CD1c-positive myeloid dendritic cell (primary cell): ENCODE data around the gene KRTAP10-6.
"Not testable (repeated sequence)": the region's sequence is repeated elsewhere in the genome, so short reads cannot be mapped to it uniquely, and the experiment has no call there.

Experiments
- DNase-seq: peaks from one replicate; pipeline ENCODE4 v3.0.0-alpha.2; 2016; ENCODE audit errors: extremely low spot score

KRTAP10-6 gene

DNA sequence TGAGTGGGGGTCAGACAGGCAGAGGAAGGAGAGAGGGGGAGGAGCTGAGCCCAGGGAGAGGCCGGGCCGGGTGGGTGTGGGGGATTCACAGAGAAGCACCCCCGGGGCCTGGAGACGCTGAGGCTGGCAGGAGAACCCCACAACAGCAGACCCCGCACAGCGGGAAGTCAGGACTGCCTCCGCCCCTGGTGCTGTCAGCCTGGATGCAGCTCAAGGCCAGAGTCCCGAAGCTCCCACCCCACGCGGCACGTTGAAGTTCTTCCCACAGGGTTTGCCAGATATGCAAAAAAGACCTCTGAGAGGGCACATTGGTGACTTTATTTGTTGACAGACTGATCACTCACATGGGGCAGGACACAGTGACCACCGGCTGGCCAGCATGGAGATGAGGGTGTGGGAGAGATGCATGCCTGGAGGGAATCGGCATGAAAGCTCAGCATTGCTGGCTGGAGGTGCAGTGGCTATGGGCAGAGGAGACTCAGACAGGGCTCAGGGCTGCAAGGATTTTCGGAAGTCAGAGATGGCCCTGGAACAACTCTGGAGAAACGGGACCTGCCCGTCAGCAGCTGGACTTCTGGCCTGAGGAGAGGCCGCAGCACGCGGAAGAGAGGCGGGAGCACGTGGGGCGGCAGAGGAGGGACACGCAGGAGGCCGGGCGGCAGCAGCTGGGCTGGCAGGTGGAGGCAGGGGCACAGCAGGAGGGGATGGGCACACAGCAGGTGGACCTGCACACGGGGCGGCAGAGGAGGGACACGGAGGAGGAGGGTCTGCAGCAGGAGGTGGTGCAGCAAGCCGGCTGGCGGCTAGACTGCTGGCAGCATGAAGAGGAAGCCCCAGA is 34.6 kb downstream of the KRTAP10-6 start:
- DNase-seq: no peak

DNA sequence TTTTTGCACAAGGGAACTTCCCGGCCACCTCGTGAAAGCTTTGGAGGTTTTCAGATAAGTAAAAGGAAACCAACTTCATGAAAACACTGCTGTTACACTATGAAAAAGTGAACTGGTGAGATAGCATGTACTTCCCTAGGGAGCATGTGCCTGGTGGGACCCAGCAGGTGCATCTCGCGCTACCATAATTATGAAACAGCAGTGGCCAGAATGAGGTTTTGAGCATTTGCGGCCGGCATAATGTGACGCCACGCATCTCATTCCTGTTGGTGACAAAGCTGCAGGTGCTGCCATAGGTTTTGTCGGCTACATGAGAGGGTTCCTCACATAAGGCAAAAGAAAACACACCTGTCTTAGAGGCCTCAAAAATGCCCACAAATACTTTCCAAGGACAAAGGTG is 35.4 kb downstream of the KRTAP10-6 start:
- no peak for DNase-seq

DNA sequence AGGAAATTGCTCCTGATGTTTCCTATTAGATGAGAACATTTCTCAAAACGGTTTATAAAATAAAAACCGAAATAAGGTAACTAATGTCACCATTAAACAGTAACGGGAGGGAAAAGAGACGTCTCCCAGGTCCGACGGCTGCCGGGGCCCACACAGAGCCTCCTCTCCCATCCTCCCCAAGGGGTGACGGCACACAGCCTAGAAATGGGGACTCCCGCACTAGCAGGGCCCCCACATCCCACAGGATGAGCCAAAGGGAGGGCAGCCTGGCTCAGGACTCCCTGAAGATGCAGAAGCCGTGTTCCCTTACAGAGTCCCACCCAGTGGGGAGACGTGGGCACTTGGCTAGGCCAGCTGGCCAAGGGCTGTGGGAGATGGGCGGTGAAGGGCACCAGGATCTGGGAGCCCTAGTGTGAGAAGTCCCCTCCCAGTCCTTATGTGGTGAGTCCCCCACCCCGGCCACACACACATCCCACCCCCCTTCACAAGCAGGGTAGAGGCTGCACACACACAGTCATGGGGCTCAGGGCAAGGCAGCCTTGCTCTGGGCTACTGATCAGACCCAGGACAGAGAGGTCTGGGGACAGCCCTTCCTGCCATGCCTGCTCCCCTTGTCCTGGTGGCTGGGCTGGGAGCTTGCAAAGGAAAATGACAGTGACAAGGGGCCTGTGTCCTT is 37.0 kb downstream of the KRTAP10-6 start:
- no peak for DNase-seq

DNA sequence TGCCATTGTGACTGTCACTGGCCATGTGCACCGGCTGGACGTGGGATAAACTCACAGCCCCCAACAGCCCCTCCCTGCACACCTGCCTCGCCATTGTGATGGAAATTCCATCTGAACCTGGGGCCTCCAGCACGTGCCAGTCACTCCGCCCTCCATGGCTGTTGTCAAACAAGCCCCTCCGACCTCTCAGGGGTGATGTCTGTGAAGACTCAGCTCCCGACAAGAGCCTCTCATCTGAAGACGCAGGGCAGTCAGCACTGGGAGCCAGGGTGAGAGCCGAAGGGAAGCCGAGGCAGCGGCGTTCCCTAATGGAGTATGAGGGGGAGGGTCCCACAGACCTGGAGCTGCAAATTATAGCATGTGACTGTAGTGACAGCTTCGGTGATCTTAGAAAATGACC is 39.6 kb downstream of the KRTAP10-6 start:
- DNase-seq: no peak

DNA sequence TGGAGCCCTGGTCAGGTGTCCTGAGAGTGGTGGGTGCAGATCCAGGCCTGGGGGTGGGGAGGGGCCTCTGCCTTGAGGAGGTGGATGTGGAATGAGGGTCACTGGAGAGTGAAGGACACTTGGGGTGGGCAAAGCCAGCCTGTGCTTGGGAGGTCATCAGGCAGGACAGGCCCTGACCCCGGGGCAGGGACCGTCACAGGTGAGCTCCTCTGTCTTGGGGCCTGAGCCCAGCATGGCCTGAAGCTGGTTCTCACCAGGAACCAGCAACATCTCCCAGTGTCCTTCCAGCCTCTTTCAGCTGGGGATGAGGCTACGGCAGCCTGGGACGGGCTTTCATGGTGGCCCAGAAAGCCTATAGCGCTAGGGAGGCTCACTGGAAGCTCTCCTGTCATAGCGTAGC is 40.2 kb downstream of the KRTAP10-6 start:
- no peak for DNase-seq

DNA sequence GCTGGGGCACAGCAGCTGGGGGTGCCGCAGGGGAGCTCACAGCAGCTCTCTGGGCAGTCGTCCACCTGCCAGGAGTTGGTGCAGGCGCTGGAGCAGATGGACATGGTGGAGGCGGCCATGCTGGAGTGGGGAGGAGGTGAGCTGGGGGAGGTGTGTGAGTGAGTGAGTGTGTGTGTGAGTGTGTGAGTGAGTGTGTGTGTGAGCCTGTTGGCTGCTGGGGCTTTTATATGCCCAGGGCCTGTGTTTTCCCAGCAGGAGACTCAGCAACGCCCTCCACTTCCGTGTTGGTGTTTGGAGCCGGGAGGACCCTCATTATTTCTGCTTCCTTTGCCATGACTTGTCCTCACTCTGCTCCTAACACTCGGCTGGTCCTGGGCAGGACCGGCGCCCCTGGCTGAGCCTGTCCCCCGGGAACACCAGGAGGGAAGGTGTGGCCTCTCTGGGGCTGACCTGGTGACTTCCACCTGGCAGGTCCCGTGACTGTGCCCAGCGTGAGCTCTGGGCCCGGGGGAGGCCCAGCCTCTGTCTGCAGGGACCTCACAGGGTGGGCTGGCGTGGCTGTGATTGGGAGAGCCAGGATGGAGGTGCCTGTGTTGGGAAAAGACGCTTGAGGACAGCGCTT is 40.9 kb downstream of the KRTAP10-6 start, which contains the start of gene KRTAP10-2:
TSS of gene KRTAP10-2 (minus strand) at position 166 of the 622 bp plus-strand sequence. CDS start at position 119, 47 bp downstream.
- no peak for DNase-seq

DNA sequence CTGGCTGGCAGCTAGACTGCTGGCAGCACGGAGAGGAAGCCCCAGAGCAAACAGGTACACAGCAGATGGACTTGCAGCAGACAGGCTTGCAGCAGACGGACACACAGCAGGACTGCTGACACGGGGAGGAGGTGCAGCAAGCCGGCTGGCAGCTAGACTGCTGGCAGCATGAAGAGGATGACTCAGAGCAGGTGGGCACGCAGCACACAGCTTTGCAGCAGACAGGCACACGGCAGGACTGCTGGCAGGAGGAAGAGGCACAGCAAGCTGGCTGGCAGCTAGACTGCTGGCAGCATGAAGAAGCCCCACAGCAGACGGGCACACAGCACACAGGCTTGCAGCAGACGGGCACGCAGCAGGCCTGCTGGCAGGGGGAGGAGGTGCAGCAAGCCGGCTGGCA is 41.5 kb downstream of the KRTAP10-6 start:
- no peak for DNase-seq

DNA sequence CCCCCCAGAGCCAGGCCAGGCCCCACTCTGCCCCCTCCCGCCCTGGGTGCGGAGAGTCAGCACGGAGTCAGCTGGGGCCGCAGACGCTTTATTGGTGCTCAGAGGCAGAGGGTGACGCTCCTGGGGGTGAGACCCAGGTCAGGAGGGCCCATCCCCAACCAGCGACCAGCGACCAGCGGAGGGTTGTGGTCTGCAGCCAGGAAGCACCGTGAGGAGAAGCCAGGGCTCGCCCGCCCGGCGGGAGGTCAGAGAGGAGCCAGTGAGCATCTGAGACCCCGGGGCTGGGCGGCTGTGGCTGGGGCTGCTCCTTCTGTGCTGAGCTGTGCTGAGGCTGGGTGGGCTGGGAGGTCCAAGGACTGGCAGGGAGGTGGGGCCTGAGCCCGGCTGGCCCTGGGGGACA is 42.0 kb downstream of the KRTAP10-6 start:
- DNase-seq: not testable (repeated sequence)

DNA sequence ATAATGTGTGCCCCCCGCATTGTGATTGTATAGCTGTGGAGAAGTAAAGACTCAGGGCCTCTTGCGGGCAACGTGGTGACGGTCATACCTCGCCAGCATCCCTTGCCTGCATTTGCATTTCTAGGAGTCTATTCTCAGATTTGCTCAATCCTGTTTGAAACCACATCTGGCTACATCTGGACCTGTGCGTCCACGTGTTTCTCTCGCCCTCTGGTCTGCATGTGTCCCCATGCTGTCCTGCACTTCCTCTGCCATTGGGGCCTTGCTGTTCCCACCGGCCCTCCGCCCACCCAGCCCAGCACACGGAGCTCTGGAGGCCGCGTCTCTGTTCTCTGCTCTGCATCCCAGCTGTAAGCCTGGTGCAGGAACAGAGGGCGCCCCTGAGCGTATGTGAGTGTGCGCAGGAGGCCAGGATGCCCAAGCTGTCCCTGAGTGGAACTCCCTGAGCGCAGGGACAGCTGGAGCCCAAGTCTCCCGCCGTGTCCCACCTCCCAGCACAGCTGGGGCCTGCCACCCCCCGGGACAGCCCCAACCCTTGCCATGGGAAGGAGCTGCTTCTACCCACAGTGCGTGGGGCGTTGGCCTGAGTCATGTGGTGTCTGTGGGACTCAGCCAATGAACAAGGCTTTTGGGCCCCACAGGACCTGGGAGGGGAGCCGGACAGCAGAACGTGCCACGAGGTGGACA is 42.6 kb downstream of the KRTAP10-6 start:
- DNase-seq: no peak

DNA sequence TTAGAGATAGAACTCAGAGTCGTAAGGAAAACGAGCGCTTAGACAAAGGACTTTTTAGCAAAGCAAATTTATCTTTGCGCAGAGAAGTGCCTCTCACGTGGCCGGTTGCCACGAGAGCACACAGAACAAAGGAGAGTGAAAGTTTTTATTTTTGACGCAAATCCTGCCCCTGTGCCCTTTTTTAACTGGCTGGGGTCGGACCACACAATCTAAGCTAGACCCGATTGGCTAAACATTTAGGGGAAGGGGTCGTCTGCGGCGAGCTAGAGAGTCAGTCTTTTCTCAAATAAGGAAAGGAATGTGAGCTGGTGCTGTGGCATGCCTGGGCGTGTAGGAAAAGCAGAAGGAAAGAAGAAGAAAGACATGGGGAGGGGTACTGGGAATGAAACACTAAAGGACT is 43.4 kb downstream of the KRTAP10-6 start:
- DNase-seq: no peak

DNA sequence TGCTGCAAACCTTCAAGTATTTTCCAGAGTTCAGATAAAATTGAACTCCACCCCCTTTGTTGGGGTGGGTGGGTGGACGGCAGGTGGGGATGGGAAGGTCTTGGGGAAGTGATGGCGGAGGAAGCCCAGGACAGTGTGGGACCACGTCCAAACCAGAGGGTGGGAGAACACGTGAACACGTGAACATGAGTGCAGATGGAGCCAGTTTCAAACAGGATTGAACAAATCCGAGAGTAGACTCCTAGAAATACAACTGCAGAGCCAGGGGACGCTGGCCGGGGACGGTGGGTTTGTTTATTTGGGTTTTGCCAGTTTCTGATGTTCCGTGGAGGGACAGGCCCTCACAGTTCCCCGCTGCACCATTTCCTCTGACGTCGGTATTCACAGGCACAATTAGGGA is 43.9 kb downstream of the KRTAP10-6 start:
- no peak for DNase-seq

DNA sequence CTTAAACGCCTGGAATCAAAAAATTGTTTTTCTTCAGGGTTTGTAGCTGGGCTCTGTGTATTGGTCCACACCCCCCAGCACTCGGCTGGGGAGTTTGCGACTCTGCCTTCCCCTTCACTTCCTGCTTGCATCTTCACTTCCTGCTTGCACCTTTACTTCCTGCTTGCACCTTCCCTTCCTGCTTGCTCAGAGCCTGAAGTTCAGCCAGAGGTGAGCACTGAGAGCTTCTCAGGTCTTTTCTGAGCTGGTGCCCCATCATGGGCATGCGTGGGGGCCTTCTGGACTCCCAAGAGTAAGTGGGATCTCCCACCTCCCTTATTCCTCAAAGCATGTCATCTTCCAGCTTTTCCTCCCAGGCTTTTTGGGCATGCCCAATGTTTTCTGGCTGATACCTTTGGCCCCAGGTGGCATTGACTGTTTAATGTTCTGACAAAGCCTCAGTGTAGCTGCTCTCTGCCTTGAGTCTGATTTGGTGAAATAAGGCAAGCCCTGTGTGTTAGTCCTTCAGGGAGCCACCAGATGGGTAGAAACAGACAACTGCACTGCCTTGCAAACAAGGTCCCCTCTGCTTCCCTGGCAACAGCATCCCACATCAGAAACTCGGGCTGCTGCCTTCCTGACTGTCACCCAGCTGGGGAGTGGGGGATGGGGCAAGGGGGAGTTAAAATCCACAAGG is 44.5 kb downstream of the KRTAP10-6 start:
- no peak for DNase-seq

DNA sequence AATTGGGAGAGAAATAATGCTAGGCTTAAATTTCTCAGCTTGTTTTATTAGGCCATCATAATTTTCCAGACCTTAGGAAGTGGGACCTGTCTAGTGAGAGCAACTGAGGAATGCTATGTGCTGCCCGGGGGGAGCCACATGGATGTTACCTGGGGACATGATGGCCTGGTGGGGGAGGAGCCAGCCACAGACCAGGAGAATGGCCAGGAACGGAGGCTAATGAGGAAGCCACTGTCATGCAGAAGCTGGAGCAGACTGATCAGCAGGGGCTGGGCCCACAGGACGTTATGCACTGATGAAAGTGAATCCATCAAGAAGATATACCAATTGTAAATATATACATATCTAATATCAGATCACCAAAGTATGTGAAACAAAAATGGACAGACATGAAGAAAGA is 47.7 kb downstream of the KRTAP10-6 start:
- DNase-seq: no peak

DNA sequence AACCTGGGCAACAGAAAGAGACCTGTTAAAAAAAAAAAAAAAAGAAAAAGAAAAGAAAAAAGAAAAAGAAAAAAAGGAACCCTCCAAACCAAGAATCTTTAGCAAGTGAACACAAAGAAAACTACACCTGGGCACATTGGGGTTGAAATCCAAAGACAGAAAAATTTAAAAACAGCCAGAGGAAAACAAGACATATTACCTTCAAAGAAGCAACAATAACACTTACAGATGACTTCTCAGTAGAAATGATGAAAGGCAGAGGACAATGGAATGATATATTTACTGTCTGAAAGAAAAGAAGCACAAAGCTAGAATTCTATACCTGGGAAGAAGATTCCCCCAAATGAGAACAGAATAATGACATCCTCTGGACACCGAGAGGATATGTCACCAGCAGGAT is 49.6 kb downstream of the KRTAP10-6 start:
- no peak for DNase-seq
